Astrocyte (in vitro differentiated cells and primary cell): ENCODE data around the gene SLC37A1. TPM values are rescaled to one million over a fixed set of nuclear protein-coding genes. Genes with fewer than 3 reads are reported as not detected.

Experiments
- DNase-seq: peaks from one replicate; pipeline ENCODE4 v3.0.0-alpha.2; 2010; ENCODE audit warnings: low read depth
- FAIRE-seq: peaks from 2 replicates; lab custom pipeline; 2011; peaks lifted over from hg19 to GRCh38; lab: Jason Lieb, UNC
- H2AFZ ChIP-seq: 2 replicates; pipeline ENCODE4 v1.6.0; 2012; ENCODE audit warnings: low read depth, low read length, inconsistent platforms
- H3K27ac ChIP-seq: 2 replicates; pipeline ENCODE4 v1.5.1; 2011; ENCODE audit warnings: low read depth, low read length, inconsistent platforms
- H3K27me3 ChIP-seq: 2 replicates; pipeline ENCODE4 v1.6.0; 2011; ENCODE audit warnings: low read length, inconsistent platforms; ENCODE audit not compliant: insufficient read depth
- H3K36me3 ChIP-seq: 2 replicates; pipeline ENCODE4 v1.5.1; 2011; ENCODE audit warnings: low read length, inconsistent platforms; ENCODE audit not compliant: insufficient read depth
- H3K4me1 ChIP-seq: 2 replicates; pipeline ENCODE4 v1.5.1; 2011; ENCODE audit warnings: low read length, inconsistent platforms; ENCODE audit not compliant: insufficient read depth
- H3K4me2 ChIP-seq: 2 replicates; pipeline ENCODE4 v1.6.0; 2012; ENCODE audit warnings: low read length, inconsistent platforms
- H3K4me3 ChIP-seq: 2 replicates; pipeline ENCODE4 v1.5.1; 2011; ENCODE audit warnings: low read depth, mild to moderate bottlenecking, low read length, inconsistent platforms; ENCODE audit not compliant: insufficient read depth
- H3K79me2 ChIP-seq: 2 replicates; pipeline ENCODE4 v1.6.0; 2012; ENCODE audit warnings: mild to moderate bottlenecking, low read length, inconsistent platforms; ENCODE audit not compliant: insufficient read depth
- H3K9ac ChIP-seq: 2 replicates; pipeline ENCODE4 v1.6.0; 2012; ENCODE audit warnings: mild to moderate bottlenecking, low read length, inconsistent platforms
- H3K9me3 ChIP-seq: 2 replicates; pipeline ENCODE4 v1.5.1; 2012; ENCODE audit warnings: low read depth, mild to moderate bottlenecking, low read length, inconsistent platforms; ENCODE audit not compliant: insufficient read depth
- H4K20me1 ChIP-seq: 2 replicates; pipeline ENCODE4 v1.6.0; 2012; ENCODE audit warnings: low read length, inconsistent platforms; ENCODE audit not compliant: insufficient read depth
- H3K27ac Mint-ChIP-seq: one replicate; pipeline ENCODE4 v1.8.0; 2021; ENCODE audit warnings: mild to moderate bottlenecking, mixed read lengths; ENCODE audit not compliant: unreplicated experiment
- H3K27me3 Mint-ChIP-seq: one replicate; pipeline ENCODE4 v1.8.0; 2021; ENCODE audit warnings: low read depth, mixed read lengths; ENCODE audit not compliant: unreplicated experiment
- H3K36me3 Mint-ChIP-seq: one replicate; pipeline ENCODE4 v1.8.0; 2021; ENCODE audit warnings: low read depth, mixed read lengths; ENCODE audit not compliant: unreplicated experiment
- H3K4me1 Mint-ChIP-seq: one replicate; pipeline ENCODE4 v1.8.0; 2021; ENCODE audit warnings: low read depth, mixed read lengths; ENCODE audit not compliant: unreplicated experiment
- H3K4me3 Mint-ChIP-seq: one replicate; pipeline ENCODE4 v1.8.0; 2021; ENCODE audit warnings: mild to moderate bottlenecking, moderate library complexity, mixed read lengths; ENCODE audit not compliant: unreplicated experiment
- H3K9me3 Mint-ChIP-seq: one replicate; pipeline ENCODE4 v1.8.0; 2021; ENCODE audit warnings: mild to moderate bottlenecking, mixed read lengths; ENCODE audit not compliant: unreplicated experiment
- EZH2 ChIP-seq: IDR thresholded peaks from 2 replicates; pipeline ENCODE4 v1.6.1; 2012; ENCODE audit warnings: mild to moderate bottlenecking, low read length, inconsistent platforms; ENCODE audit not compliant: insufficient read depth
- total RNA-seq: library from RNA; stranded (reverse); gene quantifications from 2 replicates; pipeline ENCODE4 v1.2.1, GENCODE V29; 2021
- TF ChIP-seq, protein P1 (sequence below): IDR thresholded peaks from 2 replicates; pipeline ENCODE4 v1.5.1; 2011; ENCODE audit warnings: low read depth, mild to moderate bottlenecking, inconsistent platforms, low read length, moderate library complexity; ENCODE audit not compliant: insufficient read depth

The SLC37A1 gene
- total RNA-seq, 1 donor from 2014 or later = 6.9 TPM

DNA sequence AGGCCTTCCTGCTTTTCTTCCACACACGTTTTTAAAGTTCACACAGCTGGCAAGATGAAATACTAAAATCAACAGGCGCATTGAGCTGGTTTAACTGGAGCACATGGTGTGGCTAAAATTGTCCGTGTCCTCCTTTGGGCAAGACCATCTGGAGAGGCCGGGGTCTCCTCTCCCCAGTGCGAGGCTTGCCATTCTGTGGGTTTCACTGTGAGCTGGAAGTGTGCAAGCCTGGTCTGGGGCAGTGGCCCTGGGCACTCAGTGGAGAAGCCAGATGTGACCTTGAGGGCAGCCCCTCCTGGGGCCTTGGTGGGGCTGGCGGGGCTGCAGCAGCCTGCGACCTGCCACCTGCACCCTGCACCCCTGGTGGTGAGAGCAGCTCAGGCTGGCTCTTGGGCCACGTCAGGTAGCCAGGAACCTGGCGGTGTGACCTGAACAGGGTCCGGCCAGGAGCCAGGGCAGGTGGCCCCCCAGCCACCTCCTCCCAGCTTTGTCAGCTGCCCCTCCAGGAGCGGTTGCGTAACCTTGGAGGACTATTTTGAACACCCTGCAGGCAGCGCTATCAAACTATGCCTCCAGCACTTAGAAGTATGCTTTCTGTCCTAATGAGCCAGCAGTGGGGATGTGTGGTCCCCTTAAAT lies 52.4 kb downstream of the SLC37A1 start:
- H3K4me3 ChIP-seq = no peak overlapping the region
- Mint-ChIP-seq H3K27ac (no peak overlapping the region), H3K4me3 (no peak overlapping the region), H3K4me1 (no peaks in the 10 kb centered on the region), H3K9me3 (no peaks in the 10 kb centered on the region), H3K27me3 (peaks cover 42% of the 10 kb centered on the region), H3K36me3 (peaks cover 21% of the 10 kb centered on the region)
- FAIRE-seq = no peak
- H2AFZ ChIP-seq = no peak overlapping the region
- no peak for DNase-seq
- H4K20me1 ChIP-seq = no peaks in the 10 kb centered on the region
- H3K9ac ChIP-seq = no peak overlapping the region
- H3K36me3 ChIP-seq = no peaks in the 10 kb centered on the region
- no peak overlapping the region for H3K4me2 ChIP-seq
- TF ChIP-seq, protein P1, sequence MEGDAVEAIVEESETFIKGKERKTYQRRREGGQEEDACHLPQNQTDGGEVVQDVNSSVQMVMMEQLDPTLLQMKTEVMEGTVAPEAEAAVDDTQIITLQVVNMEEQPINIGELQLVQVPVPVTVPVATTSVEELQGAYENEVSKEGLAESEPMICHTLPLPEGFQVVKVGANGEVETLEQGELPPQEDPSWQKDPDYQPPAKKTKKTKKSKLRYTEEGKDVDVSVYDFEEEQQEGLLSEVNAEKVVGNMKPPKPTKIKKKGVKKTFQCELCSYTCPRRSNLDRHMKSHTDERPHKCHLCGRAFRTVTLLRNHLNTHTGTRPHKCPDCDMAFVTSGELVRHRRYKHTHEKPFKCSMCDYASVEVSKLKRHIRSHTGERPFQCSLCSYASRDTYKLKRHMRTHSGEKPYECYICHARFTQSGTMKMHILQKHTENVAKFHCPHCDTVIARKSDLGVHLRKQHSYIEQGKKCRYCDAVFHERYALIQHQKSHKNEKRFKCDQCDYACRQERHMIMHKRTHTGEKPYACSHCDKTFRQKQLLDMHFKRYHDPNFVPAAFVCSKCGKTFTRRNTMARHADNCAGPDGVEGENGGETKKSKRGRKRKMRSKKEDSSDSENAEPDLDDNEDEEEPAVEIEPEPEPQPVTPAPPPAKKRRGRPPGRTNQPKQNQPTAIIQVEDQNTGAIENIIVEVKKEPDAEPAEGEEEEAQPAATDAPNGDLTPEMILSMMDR = no peak
- TF ChIP-seq EZH2 = no peak
- H3K9me3 ChIP-seq = no peaks in the 10 kb centered on the region
- H3K27ac ChIP-seq = no peak overlapping the region
- H3K79me2 ChIP-seq = no peaks in the 10 kb centered on the region
- no peaks in the 10 kb centered on the region for H3K4me1 ChIP-seq
- H3K27me3 ChIP-seq = no peaks in the 10 kb centered on the region

DNA sequence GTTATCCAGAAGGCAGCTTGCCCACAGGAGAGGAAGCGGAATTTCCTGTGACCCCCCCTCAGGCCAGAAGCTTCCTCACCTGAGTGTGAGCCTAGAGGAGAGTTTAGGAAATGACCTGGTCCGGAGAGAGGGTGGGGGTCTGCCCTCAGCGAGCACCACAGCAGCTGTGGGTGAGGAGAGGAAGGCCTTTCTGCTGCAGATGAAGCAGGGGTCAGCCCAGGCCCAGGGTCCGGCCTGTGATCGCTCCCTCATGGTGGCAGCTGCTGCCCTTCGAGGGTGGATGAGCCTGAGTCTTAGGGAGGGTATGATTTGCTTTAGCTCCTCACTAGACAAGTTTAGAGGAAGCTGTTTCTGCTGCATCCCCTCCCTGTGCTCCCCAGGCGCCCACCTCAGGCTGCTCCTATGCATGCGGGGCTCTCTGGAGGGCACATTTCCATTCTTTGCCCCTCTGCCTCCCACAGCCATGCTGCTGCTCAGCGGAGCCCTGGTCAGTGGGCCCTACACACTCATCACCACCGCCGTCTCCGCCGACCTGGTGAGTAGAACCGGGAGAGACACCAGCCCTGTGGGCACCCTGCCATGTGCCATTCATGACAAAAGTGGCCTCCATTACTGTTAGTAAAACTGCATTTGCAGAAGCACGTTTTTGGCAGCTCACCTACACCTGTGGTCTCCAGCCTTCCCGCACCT lies 53.0 kb downstream of the SLC37A1 start:
- H3K4me3 ChIP-seq = no peak overlapping the region
- Mint-ChIP-seq H3K36me3 (peaks cover 23% of the 10 kb centered on the region), H3K4me1 (no peaks in the 10 kb centered on the region), H3K9me3 (no peaks in the 10 kb centered on the region), H3K27me3 (peaks cover 48% of the 10 kb centered on the region), H3K27ac (no peak overlapping the region), H3K4me3 (no peak overlapping the region)
- no peak for DNase-seq
- no peaks in the 10 kb centered on the region for H3K27me3 ChIP-seq
- H3K4me2 ChIP-seq = no peak overlapping the region
- TF ChIP-seq, protein P1 = no peak
- no peak for TF ChIP-seq EZH2
- no peaks in the 10 kb centered on the region for H3K79me2 ChIP-seq
- no peak overlapping the region for H2AFZ ChIP-seq
- no peak for FAIRE-seq
- no peaks in the 10 kb centered on the region for H3K36me3 ChIP-seq
- no peak overlapping the region for H3K27ac ChIP-seq
- no peaks in the 10 kb centered on the region for H3K9me3 ChIP-seq
- H4K20me1 ChIP-seq = no peaks in the 10 kb centered on the region
- H3K9ac ChIP-seq = no peak overlapping the region
- H3K4me1 ChIP-seq = no peaks in the 10 kb centered on the region

- Mint-ChIP-seq H3K27me3 (peaks cover 46% of the 10 kb centered on the region), H3K4me1 (no peaks in the 10 kb centered on the region), H3K27ac (no peak overlapping the region), H3K9me3 (no peaks in the 10 kb centered on the region), H3K4me3 (no peak overlapping the region), H3K36me3 (peaks cover 21% of the 10 kb centered on the region)
- no peaks in the 10 kb centered on the region for H3K36me3 ChIP-seq
- DNase-seq (no peak), FAIRE-seq (no peak)
- no peaks in the 10 kb centered on the region for H3K27me3 ChIP-seq
- no peak overlapping the region for H3K4me3 ChIP-seq
- no peaks in the 10 kb centered on the region for H4K20me1 ChIP-seq
- H3K9me3 ChIP-seq = no peaks in the 10 kb centered on the region
- no peak overlapping the region for H2AFZ ChIP-seq
- no peak overlapping the region for H3K27ac ChIP-seq
- no peak overlapping the region for H3K9ac ChIP-seq
- H3K79me2 ChIP-seq = no peaks in the 10 kb centered on the region
- H3K4me1 ChIP-seq = no peaks in the 10 kb centered on the region
- H3K4me2 ChIP-seq = no peak overlapping the region
- TF ChIP-seq EZH2 = no peak
- TF ChIP-seq, protein P1 = no peak
Observed at GRCh38 chr21:42567214-42567555, 53.5 kb downstream of the SLC37A1 start.
